Type B pancreatic cell (in vitro differentiated cells): ENCODE results near the gene MGAT5B. TPM values are rescaled to one million over a fixed set of nuclear protein-coding genes. Genes with fewer than 3 reads are reported as not detected.
"Not testable (repeated sequence)": the region's sequence is repeated elsewhere in the genome, so short reads cannot be mapped to it uniquely, and the experiment has no call there.

Experiments used
- DNase-seq: peaks from one replicate; pipeline ENCODE4 v3.0.0; 2021; ENCODE audit warnings: mixed read lengths; ENCODE audit not compliant: unreplicated experiment; ENCODE audit errors: extremely low spot score
- H3K27ac Mint-ChIP-seq: 2 replicates; pipeline ENCODE4 v1.8.0; 2021; ENCODE audit warnings: mild to moderate bottlenecking, mixed read lengths
- H3K27me3 Mint-ChIP-seq: 2 replicates; pipeline ENCODE4 v1.8.0; 2021; ENCODE audit warnings: mixed read lengths
- H3K36me3 Mint-ChIP-seq: 2 replicates; pipeline ENCODE4 v1.8.0; 2021; ENCODE audit warnings: mixed read lengths
- H3K4me1 Mint-ChIP-seq: one replicate; pipeline ENCODE4 v1.8.0; 2021; ENCODE audit warnings: mixed read lengths; ENCODE audit not compliant: unreplicated experiment
- H3K4me3 Mint-ChIP-seq: 2 replicates; pipeline ENCODE4 v1.8.0; 2021; ENCODE audit warnings: mild to moderate bottlenecking, mixed read lengths
- H3K9me3 Mint-ChIP-seq: 2 replicates; pipeline ENCODE4 v1.8.0; 2021; ENCODE audit warnings: mixed read lengths
- total RNA-seq: library from RNA; stranded (reverse); gene quantifications from 2 replicates; pipeline ENCODE4 v1.2.1, GENCODE V29; 2021; ENCODE audit warnings: low replicate concordance
- TF ChIP-seq, protein P1 (sequence below): fragments of 200-600 bp; sonication (generic); conservative IDR thresholded peaks from 2 replicates; pipeline ENCODE4 v1.5.0; 2021; ENCODE audit warnings: antibody characterized with exemption, mild to moderate bottlenecking

MGAT5B gene
- total RNA-seq, 1 donor from 2014 or later = 15.9 TPM

DNA sequence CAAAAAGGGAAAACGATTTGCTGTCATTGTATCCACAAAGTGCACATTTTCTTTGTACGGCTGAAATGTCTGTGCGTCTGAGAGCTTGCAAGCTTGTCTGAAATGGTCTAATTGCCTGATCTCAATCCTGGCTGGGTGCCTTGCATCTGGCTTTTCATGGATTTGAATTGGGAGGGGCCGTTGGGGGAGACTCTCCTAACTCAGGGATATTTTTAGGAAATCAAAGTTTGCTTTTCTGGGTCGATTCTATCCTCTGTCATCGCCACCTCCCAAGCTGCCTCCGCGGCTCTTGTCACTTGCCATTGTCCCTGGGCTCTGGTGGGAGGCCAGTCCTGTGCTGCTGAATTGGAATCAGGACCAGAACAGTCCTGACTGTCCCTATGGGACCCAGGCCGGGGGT is 33.3 kb upstream of the MGAT5B start:
- DNase-seq = no peak
- TF ChIP-seq, protein P1, sequence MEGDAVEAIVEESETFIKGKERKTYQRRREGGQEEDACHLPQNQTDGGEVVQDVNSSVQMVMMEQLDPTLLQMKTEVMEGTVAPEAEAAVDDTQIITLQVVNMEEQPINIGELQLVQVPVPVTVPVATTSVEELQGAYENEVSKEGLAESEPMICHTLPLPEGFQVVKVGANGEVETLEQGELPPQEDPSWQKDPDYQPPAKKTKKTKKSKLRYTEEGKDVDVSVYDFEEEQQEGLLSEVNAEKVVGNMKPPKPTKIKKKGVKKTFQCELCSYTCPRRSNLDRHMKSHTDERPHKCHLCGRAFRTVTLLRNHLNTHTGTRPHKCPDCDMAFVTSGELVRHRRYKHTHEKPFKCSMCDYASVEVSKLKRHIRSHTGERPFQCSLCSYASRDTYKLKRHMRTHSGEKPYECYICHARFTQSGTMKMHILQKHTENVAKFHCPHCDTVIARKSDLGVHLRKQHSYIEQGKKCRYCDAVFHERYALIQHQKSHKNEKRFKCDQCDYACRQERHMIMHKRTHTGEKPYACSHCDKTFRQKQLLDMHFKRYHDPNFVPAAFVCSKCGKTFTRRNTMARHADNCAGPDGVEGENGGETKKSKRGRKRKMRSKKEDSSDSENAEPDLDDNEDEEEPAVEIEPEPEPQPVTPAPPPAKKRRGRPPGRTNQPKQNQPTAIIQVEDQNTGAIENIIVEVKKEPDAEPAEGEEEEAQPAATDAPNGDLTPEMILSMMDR = no peak
- peaks cover 3% of the 10 kb centered on the region for H3K4me1 Mint-ChIP-seq
- peaks cover 14% of the 10 kb centered on the region for H3K27me3 Mint-ChIP-seq
- no peaks in the 10 kb centered on the region for H3K36me3 Mint-ChIP-seq
- no peaks in the 10 kb centered on the region for H3K9me3 Mint-ChIP-seq
- no peak overlapping the region for H3K27ac Mint-ChIP-seq
- H3K4me3 Mint-ChIP-seq = no peak overlapping the region

DNA sequence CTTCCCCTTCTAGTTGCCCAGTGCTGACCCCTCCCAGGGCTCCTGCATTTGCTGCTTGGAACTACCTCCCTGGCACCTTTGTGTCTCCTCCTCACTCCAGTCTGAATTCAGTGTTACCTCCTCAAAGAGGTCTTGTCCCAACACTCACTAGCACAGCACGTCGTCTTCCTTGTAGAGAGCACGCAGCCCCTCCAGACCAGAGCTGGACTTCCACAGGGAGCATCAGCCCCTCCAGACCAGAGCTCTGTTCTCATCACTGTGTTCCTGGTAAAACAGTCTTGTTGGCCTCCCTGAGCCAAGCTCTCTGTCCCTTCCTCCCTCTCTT is 27.8 kb upstream of the MGAT5B start:
- peaks cover 53% of the 10 kb centered on the region for H3K27me3 Mint-ChIP-seq
- H3K4me1 Mint-ChIP-seq = peaks cover 9% of the 10 kb centered on the region
- H3K9me3 Mint-ChIP-seq = no peaks in the 10 kb centered on the region
- TF ChIP-seq, protein P1 = no peak
- no peaks in the 10 kb centered on the region for H3K36me3 Mint-ChIP-seq
- H3K4me3 Mint-ChIP-seq = no peak overlapping the region
- no peak for DNase-seq
- H3K27ac Mint-ChIP-seq = no peak overlapping the region

DNA sequence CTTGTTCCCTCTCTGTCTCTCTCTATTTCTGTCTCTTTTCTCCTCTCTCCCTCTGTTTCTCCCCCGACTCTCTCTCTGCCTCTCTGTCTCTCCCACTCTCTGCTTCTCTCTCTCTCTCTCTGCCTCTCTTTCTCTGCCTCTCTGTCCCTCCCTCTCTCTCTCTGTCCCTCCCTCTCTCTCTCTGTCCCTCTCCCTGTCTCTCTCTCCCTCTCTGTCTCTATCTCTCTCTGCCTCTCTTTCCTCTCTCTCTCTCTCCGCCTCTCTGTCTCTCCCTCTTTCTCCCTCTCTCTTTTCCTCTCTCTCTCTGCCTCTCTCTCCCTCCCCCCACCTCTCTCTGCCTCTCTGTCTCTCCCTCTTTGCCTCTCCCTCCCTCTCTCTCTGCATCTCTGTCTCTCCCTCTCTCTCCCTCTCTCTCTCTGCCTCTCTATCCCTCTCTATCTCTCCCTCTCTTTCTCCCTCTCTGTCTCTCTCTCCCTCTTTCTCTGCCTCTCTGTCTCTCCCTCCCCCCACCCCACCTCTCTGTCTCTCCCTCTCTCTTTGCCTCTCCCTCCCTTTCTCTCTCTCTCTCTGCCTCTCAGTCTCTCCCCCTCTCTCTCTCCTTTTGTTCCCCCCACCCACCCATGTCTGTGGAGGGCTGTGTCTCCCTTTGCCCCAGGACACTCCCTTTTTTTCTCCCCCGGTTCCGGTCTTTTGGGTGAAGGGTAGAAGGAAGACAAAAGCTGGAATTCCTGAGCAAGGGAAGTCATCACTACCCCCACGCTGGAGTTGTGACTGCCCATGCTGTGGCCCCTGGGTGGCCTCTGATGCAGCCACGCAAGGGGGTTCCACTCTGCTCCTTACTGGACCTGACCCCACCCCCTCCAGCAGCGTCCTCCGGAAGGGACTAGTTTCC is 27.1 kb upstream of the MGAT5B start:
- H3K36me3 Mint-ChIP-seq = no peaks in the 10 kb centered on the region
- no peaks in the 10 kb centered on the region for H3K9me3 Mint-ChIP-seq

DNA sequence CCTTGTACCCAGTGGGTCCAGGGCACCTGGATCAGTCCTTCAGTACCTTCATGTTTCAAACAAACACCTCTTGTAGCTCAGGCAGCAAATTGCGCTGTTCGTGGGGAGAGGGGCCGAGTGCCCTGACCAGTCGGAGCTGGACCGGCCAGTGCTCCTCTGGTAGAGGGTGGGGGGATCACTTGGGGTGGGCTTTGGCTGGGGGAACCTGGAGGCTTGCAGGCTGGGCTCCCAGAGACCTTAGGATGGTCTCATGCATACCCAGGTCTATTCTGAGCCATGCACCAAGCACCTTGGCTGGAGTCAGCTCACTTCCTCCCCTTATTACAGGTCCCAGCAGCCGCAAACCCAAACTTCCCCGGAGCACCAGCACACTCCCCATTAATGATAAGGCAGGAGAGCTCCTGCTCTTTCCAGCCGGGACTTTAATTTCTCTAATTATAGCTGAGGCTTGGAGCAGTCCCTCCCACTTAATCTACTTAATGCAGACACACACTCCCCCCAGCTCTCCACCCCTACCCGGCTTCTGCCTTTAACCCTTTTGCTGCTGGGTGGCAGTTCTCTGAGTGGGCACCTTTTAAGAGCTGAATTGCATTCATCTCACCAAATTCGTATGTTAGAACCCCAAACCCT is 26.3 kb upstream of the MGAT5B start:
- no peak for DNase-seq
- Mint-ChIP-seq H3K36me3 (no peaks in the 10 kb centered on the region), H3K27me3 (peaks cover 53% of the 10 kb centered on the region), H3K4me1 (peaks cover 9% of the 10 kb centered on the region), H3K9me3 (no peaks in the 10 kb centered on the region), H3K4me3 (no peak overlapping the region), H3K27ac (no peak overlapping the region)
- TF ChIP-seq, protein P1 = no peak

More for the DNA sequence above, 27.1 kb upstream of the MGAT5B start:
- Mint-ChIP-seq H3K27ac (no peak overlapping the region), H3K27me3 (peaks cover 53% of the 10 kb centered on the region), H3K4me3 (no peak overlapping the region), H3K4me1 (peaks cover 9% of the 10 kb centered on the region)
- no peak for DNase-seq
- TF ChIP-seq, protein P1 = no peak

DNA sequence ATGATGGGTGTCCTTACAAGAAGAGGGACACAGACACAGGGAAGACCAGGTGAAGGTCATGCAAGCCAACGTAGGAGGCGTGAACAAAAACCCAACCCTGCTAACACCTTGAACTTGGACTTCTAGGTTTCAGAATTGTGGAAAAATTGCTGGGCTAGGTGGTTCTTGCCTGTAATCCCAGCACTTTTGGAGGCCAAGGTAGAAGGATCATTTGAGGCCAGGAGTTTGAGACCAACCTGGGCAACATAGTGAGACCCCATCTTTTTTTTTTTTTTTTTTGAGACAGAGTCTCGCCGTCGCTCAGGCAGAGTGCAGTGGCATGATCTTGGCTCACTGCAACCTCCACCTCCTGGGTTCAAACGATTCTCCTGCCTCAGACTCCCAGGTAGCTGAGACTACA is 25.1 kb upstream of the MGAT5B start:
- DNase-seq, H3K4me1 Mint-ChIP-seq, H3K27ac Mint-ChIP-seq, H3K4me3 Mint-ChIP-seq, H3K36me3 Mint-ChIP-seq, H3K9me3 Mint-ChIP-seq: not testable (repeated sequence)
- peaks cover 56% of the 10 kb centered on the region for H3K27me3 Mint-ChIP-seq
